ENCODE data around the gene ELAPOR1. TPM values are rescaled to one million over a fixed set of nuclear protein-coding genes. Genes with fewer than 3 reads are reported as not detected.

Gene ELAPOR1
- total and polyA plus RNA-seq, 2 of the 4 experiments (the other 2 are of a cell fraction), result 0.54 to 1.6 TPM

DNA sequence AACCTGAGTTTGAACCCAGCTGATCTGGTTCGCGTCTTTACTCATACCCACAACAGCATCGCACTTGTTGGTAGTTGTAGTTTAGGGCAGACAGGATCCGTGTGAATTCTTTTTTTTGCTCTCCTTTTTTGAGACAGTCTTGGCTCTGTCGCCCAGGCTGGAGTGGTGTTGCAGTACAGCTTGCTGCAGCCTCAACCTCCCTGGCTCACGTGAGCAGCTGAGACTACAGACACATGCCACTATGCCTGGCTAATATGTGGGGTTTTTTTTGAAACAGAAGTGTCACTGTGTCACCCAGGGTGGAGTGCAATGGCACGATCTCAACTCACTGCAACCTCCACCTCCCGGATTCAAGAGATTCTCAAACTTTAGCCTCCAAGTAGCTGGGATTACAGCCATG, 46.0 kb upstream of the ELAPOR1 start:
- ATAC-seq (ENCODE audit: low read depth) (no peak), DNase-seq (no peak)
- peaks cover 47% of the 10 kb centered on the region for H4K20me1 ChIP-seq (ENCODE audit: insufficient read depth, low read length)

More for the DNA sequence above, 46.0 kb upstream of the ELAPOR1 start:
- TF ChIP-seq, protein P1, sequence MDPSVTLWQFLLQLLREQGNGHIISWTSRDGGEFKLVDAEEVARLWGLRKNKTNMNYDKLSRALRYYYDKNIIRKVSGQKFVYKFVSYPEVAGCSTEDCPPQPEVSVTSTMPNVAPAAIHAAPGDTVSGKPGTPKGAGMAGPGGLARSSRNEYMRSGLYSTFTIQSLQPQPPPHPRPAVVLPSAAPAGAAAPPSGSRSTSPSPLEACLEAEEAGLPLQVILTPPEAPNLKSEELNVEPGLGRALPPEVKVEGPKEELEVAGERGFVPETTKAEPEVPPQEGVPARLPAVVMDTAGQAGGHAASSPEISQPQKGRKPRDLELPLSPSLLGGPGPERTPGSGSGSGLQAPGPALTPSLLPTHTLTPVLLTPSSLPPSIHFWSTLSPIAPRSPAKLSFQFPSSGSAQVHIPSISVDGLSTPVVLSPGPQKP (IDR thresholded peaks at IDR 0.05; ENCODE audit: borderline replicate concordance, low read depth, low read length), result no peak
- no peak overlapping the region for H3K14ac ChIP-seq (replicated peaks; ENCODE audit: low read depth, low read length)
- in situ Hi-C loops (cut with MboI; ENCODE audit: low sequenced_read_pairs) (no loop called here), dilution Hi-C loops (cut with HindIII; ENCODE audit: low sequenced_read_pairs, unreplicated experiment) (no loop called here), intact Hi-C loops (cut with micrococcal nuclease) (no loop called here)
- H3K9me3 ChIP-seq (ENCODE audit: control insufficient read depth, insufficient read depth, low read length), result no peaks in the 10 kb centered on the region
- no TSS peak for BruUV-seq (replicated peaks)
- H4K5ac ChIP-seq (ENCODE audit: low read depth, low read length), result no peak overlapping the region
- H4K8ac ChIP-seq (ENCODE audit: low read depth in 2 of 2, low read length in 2 of 2), result no peak overlapping the region
- no peak overlapping the region for H3K23ac ChIP-seq (ENCODE audit: low read depth, low read length)
- CTCF ChIA-PET, result no interaction called here
- POLR2A ChIA-PET (ENCODE audit: unreplicated experiment), result interaction anchor here (0.7 kb wide), 1 partner anchor 27 kb away, joined by 3 read pairs; no protein-coding TSS in a partner anchor
- no peaks in the 10 kb centered on the region for H3K27me3 ChIP-seq (ENCODE audit: control insufficient read depth, insufficient read depth, low read length)
- H2BK20ac ChIP-seq (ENCODE audit: low read depth, low read length), result no peak overlapping the region
- no peak overlapping the region for H2BK5ac ChIP-seq (ENCODE audit: low read depth, low read length, poor library complexity, severe bottlenecking)
- H3K9ac ChIP-seq (ENCODE audit: low read depth, low read length), result no peak overlapping the region
- no peak overlapping the region for H2BK120ac ChIP-seq (ENCODE audit: low read depth, low read length)
- no peak overlapping the region for H3K18ac ChIP-seq (ENCODE audit: low read depth, low read length)
- no peak overlapping the region for H3K56ac ChIP-seq (ENCODE audit: extremely low read depth, insufficient read depth, low read length)
- H2BK15ac ChIP-seq (ENCODE audit: low read depth, low read length), result no peak overlapping the region
- H3K36me3 ChIP-seq (ENCODE audit: control insufficient read depth, insufficient read depth, low read length), result peaks cover 42% of the 10 kb centered on the region
- no peak overlapping the region for H4K91ac ChIP-seq (ENCODE audit: insufficient read depth, low read depth, low read length)
- H2AFZ ChIP-seq (replicated peaks; ENCODE audit: low read length, poor library complexity), result no peak overlapping the region
- no peak overlapping the region for H3K4ac ChIP-seq (ENCODE audit: low read depth, low read length)
- no peak overlapping the region for H2AK9ac ChIP-seq (replicated peaks; ENCODE audit: low read depth, low read length, poor library complexity)
- no peaks in the 10 kb centered on the region; the same call in 1 of the 2 replicates for H3K9me1 ChIP-seq (ENCODE audit: insufficient read depth, low read length)
- no peaks in the 10 kb centered on the region for H3K4me1 ChIP-seq (ENCODE audit: control insufficient read depth, insufficient read depth, low read length)
- H3K27ac ChIP-seq (ENCODE audit: insufficient read depth, low read length), result no peak overlapping the region
- no peak overlapping the region for H2AK5ac ChIP-seq (ENCODE audit: low read depth, low read length)
- H3K4me2 ChIP-seq (ENCODE audit: low read depth, low read length), result no peak overlapping the region
- H3K79me1 ChIP-seq (ENCODE audit: low read depth in 1 of 2, low read length in 2 of 2), result peaks cover 3 to 43% of the 10 kb centered on the region in 2 experiments
- no CpG with 5 or more reads among the region's 8 CpGs for WGBS, 2 experiments (ENCODE audit: extremely low coverage in 2 of 2, insufficient read length in 1 of 2)
- H3K4me3 ChIP-seq (ENCODE audit: insufficient read depth, low read depth, low read length), result no peak overlapping the region

Data from IMR-90 (cell line).